Smooth muscle cell (in vitro differentiated cells): ENCODE data around the gene RPL28. TPM values are rescaled to one million over a fixed set of nuclear protein-coding genes. Genes with fewer than 3 reads are reported as not detected.

Experiments used
- DNase-seq: peaks from one replicate; lab custom pipeline; 2025; ENCODE audit not compliant: unreplicated experiment; lab: John Stamatoyannopoulos, UW
- H2AFZ ChIP-seq: fragments of 200-600 bp; sonication (generic); 2 replicates; pipeline ENCODE4 v1.6.0; 2016; ENCODE audit warnings: antibody characterized with exemption, low read depth, mild to moderate bottlenecking
- H3F3A ChIP-seq: fragments of 200-600 bp; sonication (generic); 2 replicates; pipeline ENCODE4 v1.6.0; 2017; ENCODE audit warnings: antibody characterized with exemption, low read depth
- H3K27ac ChIP-seq: fragments of 200-600 bp; sonication (generic); 2 replicates; pipeline ENCODE4 v1.5.1; 2016; ENCODE audit warnings: low read depth, mild to moderate bottlenecking
- H3K27me3 ChIP-seq: fragments of 200-600 bp; sonication (generic); 2 replicates; pipeline ENCODE4 v1.6.1; 2016; ENCODE audit warnings: low read depth, mild to moderate bottlenecking
- H3K36me3 ChIP-seq: fragments of 200-600 bp; sonication (generic); 2 replicates; pipeline ENCODE4 v1.5.1; 2016; ENCODE audit warnings: low read depth
- H3K4me1 ChIP-seq: fragments of 200-600 bp; sonication (generic); 2 replicates; pipeline ENCODE4 v1.5.1; 2016; ENCODE audit warnings: low read depth
- H3K4me2 ChIP-seq: fragments of 200-600 bp; sonication (generic); 2 replicates; pipeline ENCODE4 v1.6.0; 2016; ENCODE audit warnings: mild to moderate bottlenecking
- H3K4me3 ChIP-seq: fragments of 200-600 bp; sonication (generic); 2 replicates; pipeline ENCODE4 v1.5.1; 2016; ENCODE audit warnings: mild to moderate bottlenecking
- H3K79me2 ChIP-seq: fragments of 200-600 bp; sonication (generic); 2 replicates; pipeline ENCODE4 v1.6.0; 2016; ENCODE audit warnings: low read depth, mild to moderate bottlenecking
- H3K9ac ChIP-seq: fragments of 200-600 bp; sonication (generic); 2 replicates; pipeline ENCODE4 v1.6.0; 2016; ENCODE audit warnings: low read depth
- H3K9me3 ChIP-seq: fragments of 200-600 bp; sonication (generic); replicated peaks from 2 replicates; pipeline ENCODE4 v1.5.1; 2016; ENCODE audit warnings: low read depth
- H4K20me1 ChIP-seq: fragments of 200-600 bp; sonication (generic); 2 replicates; pipeline ENCODE4 v1.6.0; 2016; ENCODE audit warnings: low read depth
- CTCF ChIP-seq: fragments of 200-600 bp; sonication (generic); IDR thresholded peaks from 2 replicates; pipeline ENCODE4 v1.5.1; 2017; ENCODE audit warnings: borderline replicate concordance, mild to moderate bottlenecking, antibody characterized with exemption; ENCODE audit not compliant: insufficient read depth, poor library complexity, severe bottlenecking
- WGBS: methylation state at CpG from one replicate; pipeline ENCODE4 v1.1.7; 2016; ENCODE audit warnings: low lambda C conversion rate; 5-methylcytosine and 5-hydroxymethylcytosine counted together
- polyA plus RNA-seq: library from polyadenylated mRNA; unstranded; fragments of >200 nt; fragmentation: Nextera tagmentation; extraction: Ambion mirVana; gene quantifications from 2 replicates; pipeline ENCODE4 v1.2.1, GENCODE V29; 2016
- total RNA-seq: library from RNA; depleted of rRNA; stranded (reverse); fragments of >200 nt; gene quantifications from 2 replicates; pipeline ENCODE4 v1.2.3, GENCODE V29; 2014

RPL28 gene
- total and polyA plus RNA-seq, 2 experiments from 2014 or later: 515 to 1,108 TPM

DNA sequence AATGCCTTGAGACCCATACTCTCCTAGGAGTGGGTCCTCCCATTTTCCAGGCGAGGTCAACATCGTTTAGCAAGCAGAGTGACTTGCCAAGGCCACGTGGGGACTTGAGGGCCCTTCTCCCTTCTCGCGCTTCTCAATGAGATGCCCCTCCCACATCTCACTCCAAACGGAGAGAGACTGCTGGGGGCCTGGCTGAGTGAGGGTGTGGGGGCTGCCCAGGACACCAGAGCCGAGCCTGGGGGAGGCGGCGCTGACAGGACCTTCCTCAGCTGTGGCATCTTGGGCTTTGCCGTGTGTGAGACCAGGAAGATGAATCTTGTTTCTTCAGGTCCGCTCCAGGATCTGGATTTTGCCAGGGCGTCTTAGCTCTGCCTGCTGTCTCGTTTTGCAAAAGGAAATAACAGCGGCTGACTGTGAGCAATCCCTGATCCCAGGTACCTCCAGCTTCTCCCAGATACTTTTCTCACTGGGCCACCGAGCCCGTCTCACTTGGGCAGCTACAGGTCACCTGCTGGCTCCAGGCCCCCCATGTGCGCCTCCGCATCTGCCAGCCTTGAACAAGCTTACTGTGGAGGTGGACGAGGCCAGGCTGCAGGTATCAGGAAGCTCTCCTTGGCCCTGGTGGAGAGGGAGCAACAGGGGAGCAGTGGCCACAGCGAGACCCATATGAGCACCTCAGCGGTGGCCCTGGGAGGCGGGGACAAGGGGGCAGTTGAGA, 37.3 kb upstream of the RPL28 start:
- Histone ChIP-seq H3F3A (no peaks in the 10 kb centered on the region), H3K79me2 (no peaks in the 10 kb centered on the region), H3K9ac (no peak overlapping the region), H3K9me3 (no peaks in the 10 kb centered on the region), H2AFZ (no peak overlapping the region), H3K4me1 (peaks cover 5% of the 10 kb centered on the region), H3K27me3 (peaks cover 14% of the 10 kb centered on the region), H3K4me2 (no peak overlapping the region), H3K27ac (no peak overlapping the region), H4K20me1 (no peaks in the 10 kb centered on the region), H3K4me3 (no peak overlapping the region), H3K36me3 (no peaks in the 10 kb centered on the region)
- no peak for DNase-seq
- no peak for TF ChIP-seq CTCF
- 45% methylated on average over 22 of the region's 22 CpGs for WGBS

GRCh38 chr19:55350620-55351315, 35.0 kb upstream of the RPL28 start:
- no peak for TF ChIP-seq CTCF
- H3K9me3 ChIP-seq: no peaks in the 10 kb centered on the region
- no peak overlapping the region for H2AFZ ChIP-seq
- peaks cover 5% of the 10 kb centered on the region for H3K4me1 ChIP-seq
- no peaks in the 10 kb centered on the region for H3K36me3 ChIP-seq
- no peaks in the 10 kb centered on the region for H3K79me2 ChIP-seq
- H3K4me2 ChIP-seq: no peak overlapping the region
- H3K4me3 ChIP-seq: no peak overlapping the region
- no peak for DNase-seq
- no peaks in the 10 kb centered on the region for H4K20me1 ChIP-seq
- 92% methylated on average over 11 of the region's 11 CpGs for WGBS
- H3K27me3 ChIP-seq: peaks cover 17% of the 10 kb centered on the region
- H3K9ac ChIP-seq: no peak overlapping the region
- no peak overlapping the region for H3K27ac ChIP-seq
- no peaks in the 10 kb centered on the region for H3F3A ChIP-seq

DNA sequence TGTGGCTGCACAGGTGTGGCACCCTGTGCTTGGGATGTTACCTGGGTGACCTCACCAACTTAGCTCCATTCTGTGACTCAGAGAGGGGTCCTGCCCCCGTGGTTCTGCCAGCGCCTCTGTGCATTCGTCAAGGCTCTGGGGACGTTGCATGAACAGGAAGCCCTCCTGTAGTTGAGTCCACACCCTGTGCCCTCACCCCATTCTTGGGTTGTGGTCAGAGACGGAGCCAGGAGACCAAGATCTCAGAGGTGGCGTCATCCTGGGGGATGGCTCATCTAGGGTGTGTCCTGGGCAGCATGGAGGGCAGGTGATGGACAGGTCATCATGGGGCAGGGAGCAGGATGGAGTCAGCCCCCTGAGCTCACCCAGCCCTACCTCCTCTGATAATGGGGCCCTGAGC, 33.7 kb upstream of the RPL28 start:
- H3K4me2 ChIP-seq: no peak overlapping the region
- no peaks in the 10 kb centered on the region for H3K79me2 ChIP-seq
- H3K9me3 ChIP-seq: no peaks in the 10 kb centered on the region
- H3K9ac ChIP-seq: no peak overlapping the region
- no peak for DNase-seq
- H3K36me3 ChIP-seq: no peaks in the 10 kb centered on the region
- H3K4me1 ChIP-seq: peaks cover 5% of the 10 kb centered on the region
- 89% methylated on average over 6 of the region's 6 CpGs for WGBS
- TF ChIP-seq CTCF: no peak
- no peaks in the 10 kb centered on the region for H3F3A ChIP-seq
- H2AFZ ChIP-seq: no peak overlapping the region
- H3K4me3 ChIP-seq: no peak overlapping the region
- no peaks in the 10 kb centered on the region for H4K20me1 ChIP-seq
- H3K27me3 ChIP-seq: peaks cover 19% of the 10 kb centered on the region
- no peak overlapping the region for H3K27ac ChIP-seq
